AG20443 (cell line): ENCODE measurements around the gene HIVEP3.
A peak's percentile ranks its signal among the peaks of the same experiment; 100 is the strongest.

ENCODE experiments used
- DNase-seq: peaks from one replicate; pipeline ENCODE4 v3.0.0; 2012; ENCODE audit warnings: low spot score, mixed read lengths

Gene HIVEP3

GRCh38 chr1:41788427-41788826 lies 130.3 kb downstream of the HIVEP3 start:
- no peak for DNase-seq

- no peak for DNase-seq
Observed at GRCh38 chr1:41784531-41785274, 134.0 kb downstream of the HIVEP3 start.

- DNase-seq: peak; percentile 89
Observed at GRCh38 chr1:41783189-41783639, 135.5 kb downstream of the HIVEP3 start.

GRCh38 chr1:41780916-41781315 lies 137.8 kb downstream of the HIVEP3 start:
- DNase-seq: no peak

GRCh38 chr1:41780322-41780721 lies 138.4 kb downstream of the HIVEP3 start:
- DNase-seq: no peak

GRCh38 chr1:41779360-41779759 lies 139.4 kb downstream of the HIVEP3 start:
- DNase-seq: no peak

- no peak for DNase-seq
Observed at GRCh38 chr1:41777695-41778094, 141.0 kb downstream of the HIVEP3 start.

- DNase-seq: no peak
Observed at GRCh38 chr1:41776891-41777441, 141.8 kb downstream of the HIVEP3 start.

GRCh38 chr1:41775956-41776585 lies 142.7 kb downstream of the HIVEP3 start:
- no peak for DNase-seq

GRCh38 chr1:41774471-41774990 lies 144.2 kb downstream of the HIVEP3 start:
- DNase-seq: no peak

- DNase-seq: no peak
Observed at GRCh38 chr1:41773842-41774241, 144.9 kb downstream of the HIVEP3 start.

GRCh38 chr1:41773144-41773591 lies 145.6 kb downstream of the HIVEP3 start:
- peak; percentile 88 for DNase-seq

- DNase-seq: no peak
Observed at GRCh38 chr1:41769068-41769467, 149.7 kb downstream of the HIVEP3 start.

- no peak for DNase-seq
Observed at GRCh38 chr1:41768583-41768982, 150.1 kb downstream of the HIVEP3 start.

- no peak for DNase-seq
Observed at GRCh38 chr1:41767534-41768525, 150.9 kb downstream of the HIVEP3 start.

GRCh38 chr1:41766546-41766945 lies 152.2 kb downstream of the HIVEP3 start:
- DNase-seq: no peak

- DNase-seq: no peak
Observed at GRCh38 chr1:41766041-41766440, 152.7 kb downstream of the HIVEP3 start.

GRCh38 chr1:41765152-41765551 lies 153.6 kb downstream of the HIVEP3 start:
- no peak for DNase-seq

GRCh38 chr1:41764656-41765055 lies 154.1 kb downstream of the HIVEP3 start:
- DNase-seq: no peak

GRCh38 chr1:41762777-41763176 lies 155.9 kb downstream of the HIVEP3 start:
- no peak for DNase-seq

- DNase-seq: no peak
Observed at GRCh38 chr1:41762251-41762650, 156.5 kb downstream of the HIVEP3 start.
